ENCODE measurements around the gene NCEH1. TPM values are rescaled to one million over a fixed set of nuclear protein-coding genes. Genes with fewer than 3 reads are reported as not detected.

The NCEH1 gene
- total RNA-seq, 1 donor from 2014 or later: 2.3 TPM

DNA sequence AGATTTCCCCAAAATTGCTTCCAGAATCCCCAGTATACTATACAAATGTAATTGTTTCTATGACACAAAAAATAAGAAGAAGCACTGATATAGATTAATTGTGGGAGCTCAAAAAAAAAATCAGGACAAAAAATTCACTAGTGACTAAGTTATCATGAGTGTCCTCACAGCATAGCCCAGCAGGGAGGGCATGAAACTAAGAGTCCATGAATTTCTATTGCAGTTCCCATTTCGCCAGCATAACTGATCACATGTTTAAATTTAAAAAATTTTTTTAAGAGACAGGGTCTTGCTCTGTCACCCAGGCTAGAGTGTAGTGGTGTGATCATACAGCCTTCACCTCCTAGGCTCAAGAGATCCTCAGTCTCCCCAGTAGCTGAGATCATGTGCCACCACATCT, 10.6 kb downstream of the NCEH1 start:
- Mint-ChIP-seq H3K9me3 (no peaks in the 10 kb centered on the region), H3K4me3 (no peak overlapping the region), H3K36me3 (ENCODE audit: low read depth) (no peaks in the 10 kb centered on the region), H3K4me1 (peaks cover 21% of the 10 kb centered on the region), H3K27ac (ENCODE audit: unreplicated experiment) (no peak overlapping the region), H3K27me3 (ENCODE audit: low read depth) (no peaks in the 10 kb centered on the region)
- DNase-seq (ENCODE audit: low read depth, low spot score): no peak
- TF ChIP-seq, protein P1, sequence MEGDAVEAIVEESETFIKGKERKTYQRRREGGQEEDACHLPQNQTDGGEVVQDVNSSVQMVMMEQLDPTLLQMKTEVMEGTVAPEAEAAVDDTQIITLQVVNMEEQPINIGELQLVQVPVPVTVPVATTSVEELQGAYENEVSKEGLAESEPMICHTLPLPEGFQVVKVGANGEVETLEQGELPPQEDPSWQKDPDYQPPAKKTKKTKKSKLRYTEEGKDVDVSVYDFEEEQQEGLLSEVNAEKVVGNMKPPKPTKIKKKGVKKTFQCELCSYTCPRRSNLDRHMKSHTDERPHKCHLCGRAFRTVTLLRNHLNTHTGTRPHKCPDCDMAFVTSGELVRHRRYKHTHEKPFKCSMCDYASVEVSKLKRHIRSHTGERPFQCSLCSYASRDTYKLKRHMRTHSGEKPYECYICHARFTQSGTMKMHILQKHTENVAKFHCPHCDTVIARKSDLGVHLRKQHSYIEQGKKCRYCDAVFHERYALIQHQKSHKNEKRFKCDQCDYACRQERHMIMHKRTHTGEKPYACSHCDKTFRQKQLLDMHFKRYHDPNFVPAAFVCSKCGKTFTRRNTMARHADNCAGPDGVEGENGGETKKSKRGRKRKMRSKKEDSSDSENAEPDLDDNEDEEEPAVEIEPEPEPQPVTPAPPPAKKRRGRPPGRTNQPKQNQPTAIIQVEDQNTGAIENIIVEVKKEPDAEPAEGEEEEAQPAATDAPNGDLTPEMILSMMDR (conservative IDR thresholded peaks at IDR 0.05): no peak

- no peaks in the 10 kb centered on the region for H3K36me3 Mint-ChIP-seq (ENCODE audit: low read depth)
Observed at GRCh38 chr3:172699031-172699430, 11.8 kb downstream of the NCEH1 start.

GRCh38 chr3:172698631-172699030, 12.2 kb downstream of the NCEH1 start:
- Mint-ChIP-seq H3K9me3 (no peaks in the 10 kb centered on the region), H3K4me1 (peaks cover 21% of the 10 kb centered on the region), H3K4me3 (no peak overlapping the region), H3K27me3 (ENCODE audit: low read depth) (no peaks in the 10 kb centered on the region), H3K27ac (ENCODE audit: unreplicated experiment) (no peak overlapping the region), H3K36me3 (ENCODE audit: low read depth) (no peaks in the 10 kb centered on the region)
- TF ChIP-seq, protein P1 (conservative IDR thresholded peaks at IDR 0.05): no peak
- DNase-seq (ENCODE audit: low read depth, low spot score): no peak

More at GRCh38 chr3:172699031-172699430, 11.8 kb downstream of the NCEH1 start:
- Mint-ChIP-seq H3K27ac (ENCODE audit: unreplicated experiment) (no peak overlapping the region), H3K4me3 (no peak overlapping the region), H3K27me3 (ENCODE audit: low read depth) (no peaks in the 10 kb centered on the region), H3K9me3 (no peaks in the 10 kb centered on the region), H3K4me1 (peaks cover 21% of the 10 kb centered on the region)
- TF ChIP-seq, protein P1 (conservative IDR thresholded peaks at IDR 0.05): no peak
- DNase-seq (ENCODE audit: low read depth, low spot score): no peak

- Mint-ChIP-seq H3K4me1 (peaks cover 25% of the 10 kb centered on the region), H3K9me3 (no peaks in the 10 kb centered on the region), H3K36me3 (ENCODE audit: low read depth) (no peaks in the 10 kb centered on the region), H3K4me3 (no peak overlapping the region), H3K27ac (ENCODE audit: unreplicated experiment) (no peak overlapping the region), H3K27me3 (ENCODE audit: low read depth) (no peaks in the 10 kb centered on the region)
- DNase-seq (ENCODE audit: low read depth, low spot score): no peak
- TF ChIP-seq, protein P1 (conservative IDR thresholded peaks at IDR 0.05): no peak
Observed at GRCh38 chr3:172697558-172697957, 13.3 kb downstream of the NCEH1 start.

DNA sequence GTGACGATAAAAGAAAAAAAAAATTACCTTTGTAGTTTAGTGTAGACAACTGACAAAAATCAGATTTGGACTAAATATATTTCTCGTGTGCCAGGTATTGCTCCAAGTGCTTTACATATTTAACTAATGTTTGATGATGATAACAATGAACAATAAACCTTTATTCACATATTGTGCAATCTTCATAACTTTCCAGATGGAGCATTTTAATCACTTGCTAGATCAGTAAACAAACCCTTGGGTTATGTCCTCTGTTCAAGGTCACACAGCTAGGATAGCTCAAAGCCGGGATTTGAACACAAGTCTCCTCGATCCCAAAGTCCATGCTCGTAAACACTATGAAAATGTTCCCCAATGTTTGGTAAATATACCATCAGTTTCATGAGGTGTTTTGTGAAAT, 14.5 kb downstream of the NCEH1 start:
- DNase-seq (ENCODE audit: low read depth, low spot score): no peak
- no peak overlapping the region for H3K4me3 Mint-ChIP-seq
- H3K27ac Mint-ChIP-seq (ENCODE audit: unreplicated experiment): no peak overlapping the region
- TF ChIP-seq, protein P1 (conservative IDR thresholded peaks at IDR 0.05): no peak
- no peaks in the 10 kb centered on the region for H3K27me3 Mint-ChIP-seq (ENCODE audit: low read depth)
- no peaks in the 10 kb centered on the region for H3K9me3 Mint-ChIP-seq
- H3K36me3 Mint-ChIP-seq (ENCODE audit: low read depth): no peaks in the 10 kb centered on the region
- H3K4me1 Mint-ChIP-seq: peaks cover 21% of the 10 kb centered on the region

Measured in neural crest cell (in vitro differentiated cells).